ENCODE measurements around the gene MOB2. TPM values are rescaled to one million over a fixed set of nuclear protein-coding genes. Genes with fewer than 3 reads are reported as not detected.

The MOB2 gene
- total and polyA plus RNA-seq, 4 donors, result 8.3 to 18.5 (median 14.8) TPM

GRCh38 chr11:1455763-1456060, 30.9 kb downstream of the MOB2 start (continued):
- no peak for TF ChIP-seq CTCF (IDR thresholded peaks at IDR 0.05; ENCODE audit: low read depth, low read length, missing input control)
- no peak for TF ChIP-seq FOXA1 (IDR thresholded peaks at IDR 0.05)

- H3K27me3 ChIP-seq (ENCODE audit: control insufficient read depth in 4 of 4, insufficient read depth in 4 of 4, low read length in 3 of 4), result no peaks in the 10 kb centered on the region
- WGBS, result 79% methylated on average over 24 of the region's 24 CpGs
Observed at GRCh38 chr11:1455032-1455762, 31.4 kb downstream of the MOB2 start.

GRCh38 chr11:1454576-1454975, 32.0 kb downstream of the MOB2 start:
- Histone ChIP-seq H3K27ac (ENCODE audit: low read depth in 1 of 2, low read length in 2 of 2) (no peak overlapping the region), H3K9ac (ENCODE audit: low read depth in 1 of 2, low read length in 2 of 2) (no peak overlapping the region), H3K9me3 (ENCODE audit: control insufficient read depth in 4 of 4, low read length in 3 of 4) (no peaks in the 10 kb centered on the region), H3K4me3 (ENCODE audit: low read depth in 1 of 3, low read length in 3 of 3) (no peak overlapping the region), H3K4me1 (ENCODE audit: control insufficient read depth in 4 of 4, insufficient read depth in 4 of 4, low read length in 3 of 4) (no peaks in the 10 kb centered on the region), H3K27me3 (ENCODE audit: control insufficient read depth in 4 of 4, insufficient read depth in 4 of 4, low read length in 3 of 4) (no peaks in the 10 kb centered on the region), H3K36me3 (ENCODE audit: control insufficient read depth in 4 of 4, insufficient read depth in 3 of 4, low read depth in 1 of 4, low read length in 3 of 4) (peaks cover 0 to 2% (median 0%) of the 10 kb centered on the region in 4 donors)
- 74% methylated on average over 21 of the region's 21 CpGs for WGBS
- no peak for TF ChIP-seq FOXA1 (IDR thresholded peaks at IDR 0.05)
- no peak for TF ChIP-seq HNF4A (conservative IDR thresholded peaks at IDR 0.05)
- TF ChIP-seq FOXA2 (IDR thresholded peaks at IDR 0.05), result no peak
- no peak for DNase-seq (ENCODE audit: low spot score)

More at GRCh38 chr11:1455032-1455762, 31.4 kb downstream of the MOB2 start:
- DNase-seq (ENCODE audit: low spot score), result no peak
- H3K9ac ChIP-seq (ENCODE audit: low read depth in 1 of 2, low read length in 2 of 2), result no peak overlapping the region
- H3K4me3 ChIP-seq (ENCODE audit: low read depth in 1 of 3, low read length in 3 of 3), result no peak overlapping the region
- H3K36me3 ChIP-seq (ENCODE audit: control insufficient read depth in 4 of 4, insufficient read depth in 3 of 4, low read depth in 1 of 4, low read length in 3 of 4), result peaks cover 0 to 2% (median 0%) of the 10 kb centered on the region in 4 donors
- no peak for TF ChIP-seq MAX (IDR thresholded peaks at IDR 0.05)
- TF ChIP-seq RXRA (IDR thresholded peaks at IDR 0.05), result no peak
- TF ChIP-seq ZBTB33 (IDR thresholded peaks at IDR 0.05), result no peak
- no peak for TF ChIP-seq CTCF (IDR thresholded peaks at IDR 0.05; ENCODE audit: low read depth, low read length, missing input control)
- no peak for TF ChIP-seq SP1 (IDR thresholded peaks at IDR 0.05)
- no peaks in the 10 kb centered on the region for H3K4me1 ChIP-seq (ENCODE audit: control insufficient read depth in 4 of 4, insufficient read depth in 4 of 4, low read length in 3 of 4)
- no peaks in the 10 kb centered on the region for H3K9me3 ChIP-seq (ENCODE audit: control insufficient read depth in 4 of 4, low read length in 3 of 4)
- H3K27ac ChIP-seq (ENCODE audit: low read depth in 1 of 2, low read length in 2 of 2), result no peak overlapping the region

All from liver (tissue), 9 donors.